ENCODE results near the gene TBX5.
A peak's percentile ranks its signal among the peaks of the same experiment; 100 is the strongest.

Gene TBX5

GRCh38 chr12:114405519-114406271 lies at the start of gene TBX5:
TBX5 (minus strand) TSS chr12:114406144; CDS start chr12:114403898, 2,246 bp downstream.
- Histone ChIP-seq H3K27me3 (ENCODE audit: low read depth, low read length) (peaks cover 90% of the 10 kb centered on the region), H3K4me1 (ENCODE audit: control insufficient read depth in 1 of 2, insufficient read depth in 2 of 2, low read length in 2 of 2) (peaks cover 0 to 37% of the 10 kb centered on the region in 2 donors), H3K36me3 (ENCODE audit: control insufficient read depth in 1 of 2, insufficient read depth in 2 of 2, low read length in 2 of 2) (no peaks in the 10 kb centered on the region), H3K4me3 (ENCODE audit: low read depth in 1 of 2, low read length in 2 of 2) (peak within 1 kb of the TSS in 1 of 2 donors; percentile 27), H3K27ac (ENCODE audit: low read length) (no peak within 1 kb of the TSS), H3K9me3 (ENCODE audit: control insufficient read depth in 1 of 2, low read length in 2 of 2) (no peaks in the 10 kb centered on the region)

- H3K27ac ChIP-seq (ENCODE audit: low read length): no peak overlapping the region
- no peaks in the 10 kb centered on the region for H3K4me1 ChIP-seq (ENCODE audit: control insufficient read depth in 1 of 2, insufficient read depth in 2 of 2, low read length in 2 of 2)
- H3K9me3 ChIP-seq (ENCODE audit: control insufficient read depth in 1 of 2, low read length in 2 of 2): no peaks in the 10 kb centered on the region
- H3K27me3 ChIP-seq (ENCODE audit: low read depth, low read length): peaks cover 25% of the 10 kb centered on the region
- H3K36me3 ChIP-seq (ENCODE audit: control insufficient read depth in 1 of 2, insufficient read depth in 2 of 2, low read length in 2 of 2): no peaks in the 10 kb centered on the region
- H3K4me3 ChIP-seq (ENCODE audit: low read depth in 1 of 2, low read length in 2 of 2): no peak overlapping the region
These were observed 45.7 kb upstream of the TBX5 start for GRCh38 chr12:114451657-114452056.

- no peak overlapping the region for H3K4me3 ChIP-seq (ENCODE audit: low read depth in 1 of 2, low read length in 2 of 2)
- H3K27me3 ChIP-seq (ENCODE audit: low read depth, low read length): peaks cover 30% of the 10 kb centered on the region
- H3K4me1 ChIP-seq (ENCODE audit: control insufficient read depth in 1 of 2, insufficient read depth in 2 of 2, low read length in 2 of 2): no peaks in the 10 kb centered on the region
- no peaks in the 10 kb centered on the region for H3K9me3 ChIP-seq (ENCODE audit: control insufficient read depth in 1 of 2, low read length in 2 of 2)
- H3K27ac ChIP-seq (ENCODE audit: low read length): no peak overlapping the region
- no peaks in the 10 kb centered on the region for H3K36me3 ChIP-seq (ENCODE audit: control insufficient read depth in 1 of 2, insufficient read depth in 2 of 2, low read length in 2 of 2)
These were observed 44.8 kb upstream of the TBX5 start for GRCh38 chr12:114450515-114451300.

GRCh38 chr12:114450019-114450418 lies 44.1 kb upstream of the TBX5 start:
- Histone ChIP-seq H3K36me3 (ENCODE audit: control insufficient read depth in 1 of 2, insufficient read depth in 2 of 2, low read length in 2 of 2) (no peaks in the 10 kb centered on the region), H3K27ac (ENCODE audit: low read length) (no peak overlapping the region), H3K4me1 (ENCODE audit: control insufficient read depth in 1 of 2, insufficient read depth in 2 of 2, low read length in 2 of 2) (no peaks in the 10 kb centered on the region), H3K4me3 (ENCODE audit: low read depth in 1 of 2, low read length in 2 of 2) (no peak overlapping the region), H3K9me3 (ENCODE audit: control insufficient read depth in 1 of 2, low read length in 2 of 2) (no peaks in the 10 kb centered on the region), H3K27me3 (ENCODE audit: low read depth, low read length) (peaks cover 30% of the 10 kb centered on the region)

GRCh38 chr12:114448618-114448933 lies 42.6 kb upstream of the TBX5 start:
- Histone ChIP-seq H3K27me3 (ENCODE audit: low read depth, low read length) (peaks cover 44% of the 10 kb centered on the region), H3K27ac (ENCODE audit: low read length) (no peak overlapping the region), H3K36me3 (ENCODE audit: control insufficient read depth in 1 of 2, insufficient read depth in 2 of 2, low read length in 2 of 2) (no peaks in the 10 kb centered on the region), H3K4me1 (ENCODE audit: control insufficient read depth in 1 of 2, insufficient read depth in 2 of 2, low read length in 2 of 2) (peaks cover 0 to 6% of the 10 kb centered on the region in 2 donors), H3K4me3 (ENCODE audit: low read depth in 1 of 2, low read length in 2 of 2) (no peak overlapping the region), H3K9me3 (ENCODE audit: control insufficient read depth in 1 of 2, low read length in 2 of 2) (no peaks in the 10 kb centered on the region)

- Histone ChIP-seq H3K36me3 (ENCODE audit: control insufficient read depth in 1 of 2, insufficient read depth in 2 of 2, low read length in 2 of 2) (no peaks in the 10 kb centered on the region), H3K27me3 (ENCODE audit: low read depth, low read length) (peaks cover 47% of the 10 kb centered on the region), H3K9me3 (ENCODE audit: control insufficient read depth in 1 of 2, low read length in 2 of 2) (no peaks in the 10 kb centered on the region), H3K4me1 (ENCODE audit: control insufficient read depth in 1 of 2, insufficient read depth in 2 of 2, low read length in 2 of 2) (peaks cover 0 to 7% of the 10 kb centered on the region in 2 donors), H3K4me3 (ENCODE audit: low read depth in 1 of 2, low read length in 2 of 2) (no peak overlapping the region), H3K27ac (ENCODE audit: low read length) (no peak overlapping the region)
These were observed 42.1 kb upstream of the TBX5 start for GRCh38 chr12:114447799-114448617.

- no peak overlapping the region for H3K4me3 ChIP-seq (ENCODE audit: low read depth in 1 of 2, low read length in 2 of 2)
- no peaks in the 10 kb centered on the region for H3K9me3 ChIP-seq (ENCODE audit: control insufficient read depth in 1 of 2, low read length in 2 of 2)
- no peak overlapping the region for H3K27ac ChIP-seq (ENCODE audit: low read length)
- peaks cover 0 to 7% of the 10 kb centered on the region in 2 donors for H3K4me1 ChIP-seq (ENCODE audit: control insufficient read depth in 1 of 2, insufficient read depth in 2 of 2, low read length in 2 of 2)
- peaks cover 51% of the 10 kb centered on the region for H3K27me3 ChIP-seq (ENCODE audit: low read depth, low read length)
- no peaks in the 10 kb centered on the region for H3K36me3 ChIP-seq (ENCODE audit: control insufficient read depth in 1 of 2, insufficient read depth in 2 of 2, low read length in 2 of 2)
These were observed 41.4 kb upstream of the TBX5 start for GRCh38 chr12:114447274-114447716.

GRCh38 chr12:114445401-114446323 lies 39.7 kb upstream of the TBX5 start:
- H3K27me3 ChIP-seq (ENCODE audit: low read depth, low read length): peaks cover 60% of the 10 kb centered on the region
- H3K4me1 ChIP-seq (ENCODE audit: control insufficient read depth in 1 of 2, insufficient read depth in 2 of 2, low read length in 2 of 2): peaks cover 0 to 7% of the 10 kb centered on the region in 2 donors
- H3K4me3 ChIP-seq (ENCODE audit: low read depth in 1 of 2, low read length in 2 of 2): no peak overlapping the region
- no peaks in the 10 kb centered on the region for H3K36me3 ChIP-seq (ENCODE audit: control insufficient read depth in 1 of 2, insufficient read depth in 2 of 2, low read length in 2 of 2)
- H3K27ac ChIP-seq (ENCODE audit: low read length): no peak overlapping the region
- H3K9me3 ChIP-seq (ENCODE audit: control insufficient read depth in 1 of 2, low read length in 2 of 2): no peaks in the 10 kb centered on the region

- Histone ChIP-seq H3K4me3 (ENCODE audit: low read depth in 1 of 2, low read length in 2 of 2) (no peak overlapping the region), H3K27ac (ENCODE audit: low read length) (no peak overlapping the region), H3K27me3 (ENCODE audit: low read depth, low read length) (peaks cover 64% of the 10 kb centered on the region)
These were observed 38.7 kb upstream of the TBX5 start for GRCh38 chr12:114444422-114445279.

More at GRCh38 chr12:114444422-114445279, 38.7 kb upstream of the TBX5 start:
- H3K9me3 ChIP-seq (ENCODE audit: control insufficient read depth in 1 of 2, low read length in 2 of 2): no peaks in the 10 kb centered on the region
- H3K36me3 ChIP-seq (ENCODE audit: control insufficient read depth in 1 of 2, insufficient read depth in 2 of 2, low read length in 2 of 2): no peaks in the 10 kb centered on the region
- H3K4me1 ChIP-seq (ENCODE audit: control insufficient read depth in 1 of 2, insufficient read depth in 2 of 2, low read length in 2 of 2): peaks cover 0 to 7% of the 10 kb centered on the region in 2 donors

Measured in muscle layer of duodenum (tissue), 2 donors.